Peyer's patch (tissue), 4 donors: ENCODE measurements around the gene LTF. TPM values are rescaled to one million over a fixed set of nuclear protein-coding genes. Genes with fewer than 3 reads are reported as not detected.

Experiments
- DNase-seq, 3 donors: peaks; one replicate each; pipeline ENCODE4 v3.0.0-alpha.2; 2017 to 2019
- H3K27ac ChIP-seq, 4 donors: fragments of 200-600 bp; sonication (generic); one replicate each; pipeline ENCODE4 v1.5.1; 2016 to 2019
- H3K27me3 ChIP-seq, 2 donors: fragments of 200-600 bp; sonication (generic); one replicate each; pipeline ENCODE4 v1.5.1; 2019
- H3K36me3 ChIP-seq, 3 donors: fragments of 200-600 bp; sonication (generic); one replicate each; pipeline ENCODE4 v1.5.1; 2016 to 2019
- H3K4me1 ChIP-seq, 4 donors: fragments of 200-600 bp; sonication (generic); one replicate each; pipeline ENCODE4 v1.5.1; 2016 to 2019
- H3K4me3 ChIP-seq, 4 donors: fragments of 200-600 bp; sonication (generic); 1 replicate in 3 of 4; 2 replicates in 1 of 4; pipeline ENCODE4 v1.5.1; 2016 to 2019; ENCODE audit warnings: mild to moderate bottlenecking in 1 of 4
- H3K9me3 ChIP-seq, 4 donors: fragments of 200-600 bp; sonication (generic); one replicate each; pipeline ENCODE4 v1.5.1; 2016 to 2019; ENCODE audit warnings: mild to moderate bottlenecking in 1 of 4
- CTCF ChIP-seq, 6 experiments: fragments of 450-650 bp in 4 of 6; fragments of 200-600 bp in 2 of 6; sonication (generic) in 1 of 6; IDR thresholded peaks; one replicate each; pipeline ENCODE4 v1.5.1; 2017 to 2019; ENCODE audit warnings: antibody characterized with exemption in 6 of 6, mild to moderate bottlenecking in 3 of 6, moderate library complexity in 1 of 6
- POLR2A ChIP-seq, 2 donors: fragments of 450-650 bp; IDR thresholded peaks; one replicate each; pipeline ENCODE4 v1.5.1; 2017; ENCODE audit warnings: antibody characterized with exemption in 2 of 2, mild to moderate bottlenecking in 2 of 2, moderate library complexity in 2 of 2
- total RNA-seq, 4 donors: library from RNA; depleted of rRNA; stranded (reverse); fragments of >200 nt; gene quantifications; one replicate each; pipeline ENCODE4 v1.1.0, GENCODE V29; 2016

The LTF gene
- total RNA-seq, 4 donors from 2014 or later = 0.38 to 12.4 (median 1.1) TPM; not detected in 1

GRCh38 chr3:46449755-46450552 is 14.8 kb downstream of the LTF start:
- no peak overlapping the region for H3K27ac ChIP-seq
- DNase-seq = no peak
- H3K27me3 ChIP-seq = no peaks in the 10 kb centered on the region
- no peak overlapping the region for H3K4me3 ChIP-seq
- peaks cover 0 to 4% (median 0%) of the 10 kb centered on the region in 4 donors for H3K4me1 ChIP-seq
- no peaks in the 10 kb centered on the region for H3K36me3 ChIP-seq
- TF ChIP-seq CTCF (IDR thresholded peaks at IDR 0.05) (peak in 5 of 6 experiments; percentile 29 to 54 (median 38)), POLR2A (IDR thresholded peaks at IDR 0.05) (no peak)
- H3K9me3 ChIP-seq = no peaks in the 10 kb centered on the region

- Histone ChIP-seq H3K4me1 (no peaks in the 10 kb centered on the region), H3K27ac (no peak overlapping the region), H3K4me3 (no peak overlapping the region), H3K9me3 (no peaks in the 10 kb centered on the region), H3K36me3 (no peaks in the 10 kb centered on the region), H3K27me3 (no peaks in the 10 kb centered on the region)
- DNase-seq = peak in 1 of 3 donors; percentile 50
- TF ChIP-seq POLR2A (IDR thresholded peaks at IDR 0.05) (no peak), CTCF (IDR thresholded peaks at IDR 0.05) (no peak)
Observed at GRCh38 chr3:46448721-46449120, 16.0 kb downstream of the LTF start.

GRCh38 chr3:46447228-46447985 is 17.3 kb downstream of the LTF start:
- no peaks in the 10 kb centered on the region for H3K9me3 ChIP-seq
- no peak for DNase-seq
- H3K4me3 ChIP-seq = no peak overlapping the region
- H3K27me3 ChIP-seq = no peaks in the 10 kb centered on the region
- no peaks in the 10 kb centered on the region for H3K36me3 ChIP-seq
- no peaks in the 10 kb centered on the region for H3K4me1 ChIP-seq
- H3K27ac ChIP-seq = no peak overlapping the region
- TF ChIP-seq CTCF (IDR thresholded peaks at IDR 0.05) (no peak), POLR2A (IDR thresholded peaks at IDR 0.05) (no peak)

- Histone ChIP-seq H3K9me3 (no peaks in the 10 kb centered on the region), H3K36me3 (no peaks in the 10 kb centered on the region), H3K27ac (no peak overlapping the region), H3K27me3 (no peaks in the 10 kb centered on the region), H3K4me1 (peaks cover 0 to 5% (median 0%) of the 10 kb centered on the region in 4 donors), H3K4me3 (no peak overlapping the region)
- TF ChIP-seq CTCF (IDR thresholded peaks at IDR 0.05) = peak in 5 of 6 experiments; percentile 17 to 90 (median 77)
- no peak for TF ChIP-seq POLR2A (IDR thresholded peaks at IDR 0.05)
- peak; percentile 38 to 84 (median 57) for DNase-seq
Observed at GRCh38 chr3:46442576-46443530, 21.9 kb downstream of the LTF start.
